Vagina (tissue), 2 donors: ENCODE results near the gene LSM12.

Source experiments
- CTCF ChIP-seq, 3 experiments: fragments of 450-650 bp in 2 of 3; fragments of 200-600 bp in 1 of 3; sonication (generic) in 1 of 3; IDR thresholded peaks; one replicate each; pipeline ENCODE4 v1.5.1; 2017 to 2019; ENCODE audit warnings: antibody characterized with exemption in 3 of 3, mild to moderate bottlenecking in 2 of 3, moderate library complexity in 2 of 3
- POLR2A ChIP-seq, 2 donors: fragments of 450-650 bp; IDR thresholded peaks; one replicate each; pipeline ENCODE4 v1.6.1; 2017; ENCODE audit warnings: antibody characterized with exemption in 2 of 2, mild to moderate bottlenecking in 2 of 2, moderate library complexity in 2 of 2
- POLR2AphosphoS5 ChIP-seq, 2 donors: sonication (generic); formaldehyde crosslinking; IDR thresholded peaks; one replicate each; pipeline ENCODE4 v1.9.0; 2017; ENCODE audit warnings: antibody characterized with exemption in 2 of 2, mild to moderate bottlenecking in 2 of 2, low read depth in 1 of 2; ENCODE audit not compliant: insufficient read depth in 1 of 2

DNA sequence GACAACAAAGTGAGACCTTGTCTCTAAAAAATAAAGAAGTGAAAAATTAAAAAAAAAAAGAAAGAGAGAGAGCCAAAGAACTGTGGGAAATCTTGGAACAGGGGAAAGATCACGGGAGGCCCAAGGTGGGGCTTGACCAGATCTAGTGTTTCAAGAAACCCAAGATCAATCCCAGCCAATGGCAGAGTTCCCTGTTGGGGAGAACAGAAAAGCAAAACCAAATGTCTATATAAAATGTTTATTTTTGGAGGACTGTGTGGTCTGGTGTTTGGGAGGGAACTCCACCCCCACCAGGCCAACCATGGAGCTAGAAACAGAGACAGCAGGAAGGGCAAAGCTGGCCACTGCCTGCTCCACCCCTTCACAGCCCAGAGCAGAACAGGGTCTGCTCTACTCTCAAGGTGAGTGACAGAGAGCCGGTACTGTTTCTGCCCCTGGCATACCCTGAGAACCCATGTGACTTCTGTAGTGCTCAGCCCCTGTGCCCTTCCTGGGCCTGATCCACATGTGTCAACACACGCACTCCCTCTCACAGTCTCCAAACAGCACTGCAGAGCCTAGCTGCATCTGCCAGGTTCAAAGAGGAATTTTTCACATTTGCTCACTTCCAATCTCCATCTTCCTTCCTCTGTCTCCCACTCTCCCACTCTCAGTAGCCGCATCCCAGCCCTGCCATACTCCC, 55.4 kb downstream of the LSM12 start:
- TF ChIP-seq POLR2AphosphoS5 (IDR thresholded peaks at IDR 0.05; ENCODE audit: insufficient read depth in 1 of 2, low read depth in 1 of 2): peak in 1 of 2 donors; percentile 32
- no peak for TF ChIP-seq CTCF (IDR thresholded peaks at IDR 0.05)
- TF ChIP-seq POLR2A (IDR thresholded peaks at IDR 0.05): no peak
